HK-2 (cell line): ENCODE data around the gene CHKA.

Experiments
- DNase-seq: peaks from one replicate; pipeline ENCODE4 v3.0.0-alpha.2; 2018; ENCODE audit not compliant: unreplicated experiment

Gene CHKA

DNA sequence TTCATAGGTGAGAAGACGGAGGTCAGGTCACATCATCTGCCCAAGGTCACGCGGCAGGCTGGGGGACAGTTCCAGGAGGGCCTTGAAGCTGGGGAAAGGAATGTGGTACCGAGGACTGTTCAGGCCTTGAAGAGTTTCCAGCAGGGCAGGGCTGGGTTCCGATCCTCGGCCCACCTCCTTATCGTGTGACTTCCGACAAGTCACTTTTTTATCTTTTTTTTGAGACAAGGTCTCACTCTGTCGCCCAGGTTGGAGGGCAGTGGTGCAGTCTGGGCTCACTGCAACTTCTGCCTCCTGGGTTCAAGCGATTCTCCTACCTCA, 90.1 kb downstream of the CHKA start:
- no peak for DNase-seq

- DNase-seq, result peak; percentile 87
These were observed 90.7 kb downstream of the CHKA start, which contains the start of gene NDUFS8 for GRCh38 chr11:68030318-68031143. TSS of gene NDUFS8 (plus strand) at chr11:68030681. CDS start at chr11:68032152, 1,471 bp downstream.

DNA sequence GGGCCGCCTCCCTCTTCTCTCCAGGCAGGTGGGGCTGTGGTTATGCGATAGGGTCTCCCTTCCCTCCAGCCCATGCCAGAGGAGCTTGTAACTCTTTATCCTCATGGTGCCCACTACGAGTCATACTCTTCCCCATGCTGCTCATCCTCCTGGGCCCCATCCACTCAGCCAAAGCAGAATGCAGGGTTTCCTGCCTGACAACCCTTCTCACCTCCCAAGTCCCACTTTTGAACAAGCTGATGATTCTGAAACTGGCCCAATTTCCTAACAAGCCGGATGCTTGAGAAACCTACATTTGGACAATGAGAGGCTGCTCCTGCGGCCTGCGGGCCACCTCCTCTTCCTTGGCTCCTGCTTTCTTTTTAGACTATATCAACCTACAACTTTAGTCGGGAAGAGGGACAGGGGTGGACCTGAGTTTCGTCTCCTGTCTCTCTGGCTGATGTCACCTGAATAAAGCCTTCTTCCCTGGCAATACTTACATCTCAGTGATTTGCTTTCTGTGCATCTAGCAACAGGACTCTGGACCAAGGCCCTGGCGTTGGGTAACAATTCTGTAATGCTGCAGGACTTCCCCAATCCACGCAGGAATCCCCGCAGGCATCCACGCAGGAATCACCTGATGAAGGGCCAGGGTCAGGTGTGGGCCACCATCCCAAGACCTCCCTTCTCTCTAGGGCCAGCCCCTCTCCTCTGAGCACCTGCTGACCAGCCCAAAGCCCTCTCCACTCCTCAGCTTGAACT, 92.2 kb downstream of the CHKA start:
- no peak for DNase-seq

GRCh38 chr11:68027667-68028066, 93.5 kb downstream of the CHKA start:
- DNase-seq, result no peak

DNA sequence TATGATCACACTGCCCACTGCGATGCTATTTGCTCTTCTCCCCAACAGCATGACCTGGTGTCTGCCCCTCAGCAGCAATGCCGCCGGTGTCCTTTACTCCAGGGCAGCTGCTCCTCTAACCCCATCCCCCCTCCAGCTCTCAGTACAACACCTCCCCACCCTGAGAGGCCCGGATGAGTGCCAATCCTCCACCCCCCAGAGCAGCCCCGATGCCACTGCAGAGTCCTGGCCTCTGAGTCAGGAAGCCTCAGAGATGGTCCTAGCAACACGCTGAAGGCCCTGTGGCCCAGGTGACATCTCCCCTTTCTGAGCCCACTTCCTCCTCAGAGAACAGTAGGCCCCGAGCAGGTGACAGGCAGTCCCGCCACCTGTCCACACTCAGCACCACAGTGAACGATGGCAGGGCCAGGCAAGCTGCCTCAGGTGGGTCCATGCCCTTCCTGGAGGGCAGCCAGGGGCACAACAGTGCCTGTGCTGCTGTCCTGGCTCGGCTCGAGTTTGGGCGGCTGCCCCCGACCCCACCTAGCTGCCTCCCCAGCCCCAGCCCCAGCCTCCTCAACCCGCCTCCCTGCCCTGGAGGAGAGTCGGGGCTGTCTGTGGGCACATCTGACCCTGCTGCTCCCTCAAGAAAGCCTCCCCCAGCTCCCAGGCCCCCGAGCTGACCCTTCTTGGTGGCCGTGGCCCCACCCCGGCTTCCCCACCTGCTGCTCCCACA, 94.6 kb downstream of the CHKA start:
- no peak for DNase-seq

- DNase-seq, result no peak
These were observed 96.1 kb downstream of the CHKA start for GRCh38 chr11:68025047-68025446.

DNA sequence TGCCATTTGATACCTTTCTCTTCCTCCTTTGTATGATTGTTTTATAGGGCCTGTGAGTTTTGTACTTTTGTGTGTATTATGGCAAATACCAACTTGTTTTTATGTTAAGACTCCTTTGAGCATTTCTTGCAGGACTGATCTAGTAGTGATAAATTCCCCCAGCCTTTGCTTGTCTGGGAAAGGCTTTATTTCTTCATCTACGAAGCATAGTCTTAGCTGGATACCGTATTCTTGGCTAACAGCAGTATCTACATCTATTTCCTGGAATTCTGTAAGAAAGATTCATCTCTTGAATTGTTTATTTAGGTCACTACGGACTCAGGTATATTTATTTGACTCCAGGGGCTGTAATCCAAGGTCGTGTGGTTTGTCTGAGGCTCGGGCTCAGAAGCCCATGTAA, 96.7 kb downstream of the CHKA start:
- no peak for DNase-seq

DNA sequence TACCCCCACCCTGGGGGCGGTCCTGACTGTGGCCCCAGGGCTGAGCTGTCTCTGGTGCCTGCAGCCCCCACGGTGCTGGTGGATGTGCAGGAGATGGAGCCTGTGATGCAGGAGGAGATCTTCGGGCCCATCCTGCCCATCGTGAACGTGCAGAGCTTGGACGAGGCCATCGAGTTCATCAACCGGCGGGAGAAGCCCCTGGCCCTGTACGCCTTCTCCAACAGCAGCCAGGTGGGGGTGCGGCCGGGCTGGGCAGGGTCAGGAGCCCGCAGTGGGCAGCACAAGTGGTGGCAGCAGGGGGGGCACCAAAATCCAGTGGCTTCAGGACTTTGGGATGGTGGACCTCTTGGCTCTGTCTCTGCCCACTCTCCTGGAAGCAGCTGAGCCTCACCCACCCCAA, 98.7 kb downstream of the CHKA start:
- no peak for DNase-seq

- DNase-seq, result no peak
These were observed 99.9 kb downstream of the CHKA start for GRCh38 chr11:68021167-68021787.

DNA sequence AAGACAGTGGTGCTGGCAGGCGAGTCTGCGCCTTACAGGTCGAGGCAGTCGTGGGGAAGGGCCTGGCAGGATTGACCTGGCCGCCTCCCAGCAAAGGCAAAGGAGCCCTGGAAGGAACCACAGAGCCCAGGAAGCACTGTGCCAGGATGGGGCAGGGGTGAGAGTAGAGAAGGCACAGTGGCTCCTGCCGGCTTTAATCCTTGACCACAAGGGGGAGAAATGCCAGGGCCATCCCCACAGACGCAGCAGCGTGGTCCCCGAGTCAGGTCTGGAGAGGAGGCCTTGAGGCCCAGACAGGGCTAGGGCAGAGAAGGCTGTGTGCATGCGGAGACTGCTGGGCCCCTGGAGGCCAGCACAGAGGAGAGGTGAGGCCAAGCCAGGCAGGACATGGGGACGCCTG, 100.6 kb downstream of the CHKA start:
- no peak for DNase-seq

DNA sequence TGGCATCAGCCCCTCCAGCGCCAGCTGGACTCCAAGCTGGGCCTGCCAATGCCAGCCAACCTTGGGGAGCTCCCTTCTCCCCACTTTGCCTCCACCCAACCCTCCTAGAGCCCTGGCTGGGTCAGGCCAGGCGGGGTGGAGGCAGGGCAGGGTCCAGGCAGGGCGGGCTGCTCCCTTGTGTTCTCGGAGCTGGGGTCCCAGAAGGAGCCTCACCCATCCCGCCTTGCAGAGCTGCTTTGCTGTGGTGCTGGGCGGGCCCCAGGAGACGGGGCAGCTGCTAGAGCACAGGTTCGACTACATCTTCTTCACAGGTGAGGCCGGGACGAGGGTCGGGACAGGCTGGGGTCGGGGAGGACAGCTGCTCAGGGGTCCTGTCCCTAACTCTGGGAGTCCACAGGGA, 101.7 kb downstream of the CHKA start:
- no peak for DNase-seq

GRCh38 chr11:68018730-68019190, 102.4 kb downstream of the CHKA start:
- no peak for DNase-seq

DNA sequence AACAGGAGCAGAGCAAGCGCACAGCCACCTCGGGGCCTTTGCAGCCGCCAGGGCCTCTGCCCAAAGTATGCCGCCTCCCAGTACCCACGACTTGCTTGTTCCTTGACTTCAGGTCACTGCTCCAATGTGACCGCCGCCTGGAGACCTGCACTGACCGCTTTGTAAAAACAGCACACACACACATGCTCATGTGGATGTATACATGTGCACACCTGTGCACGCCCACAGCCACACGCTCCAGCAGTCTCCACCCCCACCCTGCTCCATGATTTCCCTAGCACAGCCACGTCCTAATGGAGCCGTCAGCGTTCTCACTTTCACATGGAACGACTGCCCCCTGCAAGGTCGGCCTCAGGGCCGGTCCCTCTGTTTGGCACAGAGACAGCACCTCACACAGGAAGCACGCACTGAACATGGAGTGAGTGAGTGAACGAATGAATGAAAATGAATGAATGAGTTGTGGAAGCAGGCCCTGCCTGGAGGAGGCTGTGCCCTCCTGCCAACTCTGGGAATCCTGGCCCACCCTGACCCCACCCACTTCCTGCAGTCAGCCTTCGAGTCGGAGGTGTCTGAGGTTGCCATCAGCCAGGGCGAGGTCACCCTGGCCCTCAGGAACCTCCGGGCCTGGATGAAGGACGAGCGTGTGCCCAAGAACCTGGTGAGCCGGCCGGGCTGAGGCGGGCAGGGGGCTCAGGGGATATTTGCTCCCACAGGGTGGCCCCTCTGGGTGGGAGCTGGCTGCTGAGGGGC, 103.0 kb downstream of the CHKA start:
- DNase-seq, result no peak

GRCh38 chr11:68016904-68017817, 104.0 kb downstream of the CHKA start:
- DNase-seq, result no peak

GRCh38 chr11:68016161-68016903, 104.9 kb downstream of the CHKA start:
- no peak for DNase-seq

GRCh38 chr11:68015467-68015866, 105.7 kb downstream of the CHKA start:
- no peak for DNase-seq

GRCh38 chr11:68014947-68015447, 106.2 kb downstream of the CHKA start:
- no peak for DNase-seq

DNA sequence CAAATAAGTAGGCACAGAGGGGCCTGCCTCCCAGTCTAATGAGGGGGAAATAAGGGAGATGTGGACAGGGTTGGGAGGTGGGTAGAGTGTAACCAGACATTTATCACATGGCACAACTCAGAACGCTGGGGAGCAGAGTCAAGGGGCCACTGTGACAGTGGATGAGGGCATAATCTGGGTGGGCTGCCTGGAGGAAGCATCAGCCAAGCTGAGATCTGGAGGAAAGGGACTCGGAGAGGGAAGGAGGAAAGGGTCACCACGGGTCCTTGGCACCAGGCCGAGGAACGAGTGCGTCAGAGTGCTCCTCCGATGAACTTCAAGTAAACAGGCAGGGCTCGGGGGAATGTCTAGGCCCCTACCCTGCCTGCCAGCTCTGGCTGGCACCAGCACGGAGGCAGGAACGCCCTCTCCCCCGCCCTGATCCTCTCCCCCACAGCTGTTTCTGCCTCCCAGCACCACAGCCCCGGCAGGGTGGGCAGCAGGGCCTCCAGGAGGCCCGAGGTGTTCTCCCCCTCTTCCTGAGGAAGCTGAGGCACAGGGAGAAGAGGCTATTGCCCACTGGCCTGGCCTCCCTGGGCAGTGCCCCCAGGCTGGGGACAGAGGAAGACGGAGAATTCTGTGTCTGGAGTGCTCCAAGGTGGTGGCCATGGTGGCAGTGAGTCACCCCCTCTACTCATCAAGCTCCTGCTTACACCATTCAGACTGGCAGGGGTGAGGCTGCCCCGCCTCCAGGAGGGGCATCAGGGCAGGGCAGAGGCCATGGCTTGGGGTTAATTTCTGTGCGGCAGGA, 106.8 kb downstream of the CHKA start:
- DNase-seq, result peak; percentile 72
